Kidney epithelial cell (primary cell): ENCODE data around the gene AKAP9. TPM values are rescaled to one million over a fixed set of nuclear protein-coding genes. Genes with fewer than 3 reads are reported as not detected.

Source experiments
- DNase-seq: peaks from one replicate; pipeline ENCODE4 v3.0.0-alpha.2; 2010; ENCODE audit warnings: low read depth
- H3K27me3 ChIP-seq: 2 replicates; pipeline ENCODE4 v1.6.0; 2011; ENCODE audit warnings: low read length; ENCODE audit not compliant: control insufficient read depth, insufficient read depth
- H3K36me3 ChIP-seq: 2 replicates; pipeline ENCODE4 v1.5.1; 2011; ENCODE audit warnings: low read length; ENCODE audit not compliant: control insufficient read depth, insufficient read depth
- H3K4me3 ChIP-seq: 2 replicates; pipeline ENCODE4 v1.5.1; 2011; ENCODE audit warnings: low read depth, mild to moderate bottlenecking, control low read depth, low read length
- total RNA-seq: library from RNA; depleted of rRNA; stranded (reverse); fragments of >200 nt; gene quantifications from 2 replicates; pipeline ENCODE4 v1.2.3, GENCODE V29; 2015
- TF ChIP-seq, protein P1 (sequence below): IDR thresholded peaks from 2 replicates; pipeline ENCODE4 v1.5.1; 2011; ENCODE audit warnings: mild to moderate bottlenecking, moderate library complexity, low read length, control low read depth, inconsistent platforms; ENCODE audit not compliant: insufficient read depth, poor library complexity, severe bottlenecking

AKAP9 gene
- total RNA-seq, 1 donor from 2014 or later: 36.2 TPM

DNA sequence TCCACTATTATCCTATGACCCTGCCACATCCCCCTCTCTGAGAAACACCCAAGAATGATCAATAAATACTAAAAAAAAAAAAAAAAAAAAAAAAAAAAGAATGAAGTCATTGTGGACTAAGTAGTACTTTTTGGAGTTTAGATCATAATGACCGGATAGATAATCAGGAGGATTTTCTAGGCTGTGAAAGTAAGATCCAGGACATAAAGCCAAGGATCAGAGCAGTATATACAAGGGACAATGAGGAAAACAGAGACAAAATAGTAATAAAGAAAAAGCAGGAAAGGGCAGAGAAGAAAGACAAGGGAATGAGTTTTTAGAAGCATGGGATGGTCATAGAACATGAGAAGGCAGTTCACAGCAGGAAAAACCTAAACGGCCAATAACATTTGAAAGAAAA lies 87.6 kb downstream of the AKAP9 start:
- Histone ChIP-seq H3K27me3 (no peaks in the 10 kb centered on the region), H3K36me3 (no peaks in the 10 kb centered on the region), H3K4me3 (no peak overlapping the region)
- TF ChIP-seq, protein P1, sequence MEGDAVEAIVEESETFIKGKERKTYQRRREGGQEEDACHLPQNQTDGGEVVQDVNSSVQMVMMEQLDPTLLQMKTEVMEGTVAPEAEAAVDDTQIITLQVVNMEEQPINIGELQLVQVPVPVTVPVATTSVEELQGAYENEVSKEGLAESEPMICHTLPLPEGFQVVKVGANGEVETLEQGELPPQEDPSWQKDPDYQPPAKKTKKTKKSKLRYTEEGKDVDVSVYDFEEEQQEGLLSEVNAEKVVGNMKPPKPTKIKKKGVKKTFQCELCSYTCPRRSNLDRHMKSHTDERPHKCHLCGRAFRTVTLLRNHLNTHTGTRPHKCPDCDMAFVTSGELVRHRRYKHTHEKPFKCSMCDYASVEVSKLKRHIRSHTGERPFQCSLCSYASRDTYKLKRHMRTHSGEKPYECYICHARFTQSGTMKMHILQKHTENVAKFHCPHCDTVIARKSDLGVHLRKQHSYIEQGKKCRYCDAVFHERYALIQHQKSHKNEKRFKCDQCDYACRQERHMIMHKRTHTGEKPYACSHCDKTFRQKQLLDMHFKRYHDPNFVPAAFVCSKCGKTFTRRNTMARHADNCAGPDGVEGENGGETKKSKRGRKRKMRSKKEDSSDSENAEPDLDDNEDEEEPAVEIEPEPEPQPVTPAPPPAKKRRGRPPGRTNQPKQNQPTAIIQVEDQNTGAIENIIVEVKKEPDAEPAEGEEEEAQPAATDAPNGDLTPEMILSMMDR: no peak
- no peak for DNase-seq

- TF ChIP-seq, protein P1: no peak
- H3K36me3 ChIP-seq: no peaks in the 10 kb centered on the region
- no peak overlapping the region for H3K4me3 ChIP-seq
- no peaks in the 10 kb centered on the region for H3K27me3 ChIP-seq
- DNase-seq: no peak
These were observed 88.0 kb downstream of the AKAP9 start for GRCh38 chr7:92028686-92029085.

- no peak for DNase-seq
- no peak overlapping the region for H3K4me3 ChIP-seq
- H3K27me3 ChIP-seq: no peaks in the 10 kb centered on the region
- no peaks in the 10 kb centered on the region for H3K36me3 ChIP-seq
- TF ChIP-seq, protein P1: no peak
These were observed 93.5 kb downstream of the AKAP9 start for GRCh38 chr7:92034116-92034515.

- TF ChIP-seq, protein P1: no peak
- H3K27me3 ChIP-seq: no peaks in the 10 kb centered on the region
- no peak for DNase-seq
- H3K36me3 ChIP-seq: no peaks in the 10 kb centered on the region
- no peak overlapping the region for H3K4me3 ChIP-seq
These were observed 94.9 kb downstream of the AKAP9 start for GRCh38 chr7:92035576-92035975.

DNA sequence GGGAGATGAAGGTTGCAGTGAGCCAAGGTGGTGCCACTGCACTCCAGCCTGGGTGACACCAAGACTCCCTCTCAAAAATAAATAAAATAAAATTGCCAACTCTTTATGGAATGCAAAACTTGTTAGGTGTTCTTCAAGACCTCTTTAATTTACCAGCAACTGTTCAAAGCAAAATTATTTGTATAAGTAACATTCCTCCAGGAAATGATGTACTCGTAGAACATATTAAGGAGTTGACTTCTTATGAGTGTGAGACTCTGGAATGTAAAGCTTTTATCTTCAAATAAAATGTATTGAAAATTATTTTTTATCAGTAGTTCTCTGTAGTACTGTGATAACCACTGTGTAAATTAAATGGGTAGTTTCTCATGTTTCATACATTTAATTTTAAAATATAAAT lies 99.2 kb downstream of the AKAP9 start:
- no peaks in the 10 kb centered on the region for H3K36me3 ChIP-seq
- TF ChIP-seq, protein P1: no peak
- H3K4me3 ChIP-seq: no peak overlapping the region
- DNase-seq: no peak
- H3K27me3 ChIP-seq: no peaks in the 10 kb centered on the region

- H3K27me3 ChIP-seq: no peaks in the 10 kb centered on the region
- no peak for DNase-seq
- TF ChIP-seq, protein P1: no peak
- H3K36me3 ChIP-seq: no peaks in the 10 kb centered on the region
- H3K4me3 ChIP-seq: no peak overlapping the region
These were observed 101.5 kb downstream of the AKAP9 start for GRCh38 chr7:92042056-92042737.
